HEK293 (cell line): ENCODE results near the gene CATSPERZ.

Experiments used
- KLF16 ChIP-seq: fragments of 450-650 bp; formaldehyde crosslinking; IDR thresholded peaks from 2 replicates; pipeline ENCODE4 v1.5.1; 2017; ENCODE audit warnings: missing biosample characterization, missing genetic modification characterization
- ZFP37 ChIP-seq: fragments of 450-650 bp; formaldehyde crosslinking; IDR thresholded peaks from 2 replicates; pipeline ENCODE4 v1.5.1; 2016; ENCODE audit warnings: missing biosample characterization, missing genetic modification characterization
- ZNF473 ChIP-seq: fragments of 450-650 bp; formaldehyde crosslinking; IDR thresholded peaks from 2 replicates; pipeline ENCODE4 v1.5.1; 2017; ENCODE audit warnings: missing biosample characterization, missing genetic modification characterization

DNA sequence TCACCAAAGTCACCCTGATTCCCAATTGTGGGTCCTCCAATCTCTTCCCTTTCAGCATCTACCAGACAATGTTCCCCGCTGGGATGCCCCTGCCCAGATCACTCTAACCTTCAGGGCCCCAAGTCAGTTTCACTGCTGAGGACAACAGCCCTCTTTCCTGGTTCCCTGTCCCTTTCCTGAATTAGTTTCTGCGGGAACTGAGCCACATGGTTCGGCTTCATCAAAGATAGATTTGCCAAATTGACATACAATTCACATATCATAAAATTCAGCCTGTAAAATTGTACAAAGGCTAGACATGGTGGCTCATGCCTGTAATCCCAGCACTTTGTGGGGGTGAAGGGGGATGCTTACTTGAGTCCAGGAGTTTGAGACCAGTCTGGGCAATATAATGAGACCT is 27.8 kb downstream of the CATSPERZ start:
- no peak for TF ChIP-seq ZFP37 (tag by site-specific recombination)
- no peak for TF ChIP-seq ZNF473 (tag by site-specific recombination)
- no peak for TF ChIP-seq KLF16 (tag by site-specific recombination)
